ENCODE measurements around the gene VWA1. TPM values are rescaled to one million over a fixed set of nuclear protein-coding genes. Genes with fewer than 3 reads are reported as not detected.

The VWA1 gene
- total RNA-seq, 1 experiment from 2014 or later, result 858 TPM

- POLR2A ChIA-PET, result no interaction called here
- TF ChIP-seq TCF7L2 (IDR thresholded peaks at IDR 0.05; ENCODE audit: low read depth, low read length) (no peak), REST (IDR thresholded peaks at IDR 0.05; ENCODE audit: insufficient read depth in 1 of 2, low read depth in 2 of 2, low read length in 1 of 2) (no peak), CTCF (IDR thresholded peaks at IDR 0.05) (no peak), POLR2AphosphoS5 (IDR thresholded peaks at IDR 0.05; ENCODE audit: low read depth, low read length) (no peak), SIN3A (IDR thresholded peaks at IDR 0.05; ENCODE audit: borderline replicate concordance, insufficient read depth, low read depth, low read length) (no peak)
- ATAC-seq, result peak; percentile 0; the same call in 1 of the 2 replicates
- Histone ChIP-seq H3K4me1 (ENCODE audit: control insufficient read depth, insufficient read depth, low read length) (peaks cover 48% of the 10 kb centered on the region), H3K27ac (ENCODE audit: low read length) (no peak overlapping the region; the same call in 1 of the 2 replicates), H3K27me3 (ENCODE audit: control insufficient read depth, insufficient read depth, low read length) (no peaks in the 10 kb centered on the region), H3K36me3 (ENCODE audit: control insufficient read depth, insufficient read depth, low read length) (no peaks in the 10 kb centered on the region), H3K4me3 (ENCODE audit: low read depth in 2 of 2, low read length in 2 of 2) (no peak overlapping the region), H3K9me3 (ENCODE audit: control insufficient read depth, insufficient read depth, low read depth, low read length) (no peaks in the 10 kb centered on the region)
- no peak for DNase-seq (ENCODE audit: low read depth, low spot score)
- no TSS peak for BruUV-seq (replicated peaks)
- in situ Hi-C loops (cut with HindIII; ENCODE audit: low pct_unique_long_range_greater_than_20kb, low sequenced_read_pairs) (no loop called here), intact Hi-C loops (cut with micrococcal nuclease; ENCODE audit: unreplicated experiment) (no loop called here)
- CTCF ChIA-PET, result interaction anchor here (0.9 kb wide), 1 partner anchor 37 kb away, joined by 3 read pairs; no protein-coding TSS in a partner anchor
Measured at GRCh38 chr1:1425426-1425752, 10.1 kb upstream of the VWA1 start.

GRCh38 chr1:1425753-1426495 is 9.6 kb upstream of the VWA1 start:
- no peaks in the 10 kb centered on the region for H3K9me3 ChIP-seq (ENCODE audit: control insufficient read depth, insufficient read depth, low read depth, low read length)
- CTCF ChIA-PET, result interaction anchor here (0.5 to 0.9 kb wide), 3 partner anchors 12 to 135 kb away, joined by 3 to 4 read pairs (median 3); no protein-coding TSS in a partner anchor
- H3K4me3 ChIP-seq (ENCODE audit: low read depth in 2 of 2, low read length in 2 of 2), result peak overlapping the region; percentile 41 to 49
- ATAC-seq (peak; percentile 59), DNase-seq (ENCODE audit: low read depth, low spot score) (no peak)
- H3K27ac ChIP-seq (ENCODE audit: low read length), result peak overlapping the region; percentile 91
- POLR2A ChIA-PET, result interaction anchor here (0.6 kb wide), 1 partner anchor 11 kb away, joined by 4 read pairs; no protein-coding TSS in a partner anchor
- TF ChIP-seq POLR2AphosphoS5 (IDR thresholded peaks at IDR 0.05; ENCODE audit: low read depth, low read length), result no peak
- no peak for TF ChIP-seq SIN3A (IDR thresholded peaks at IDR 0.05; ENCODE audit: borderline replicate concordance, insufficient read depth, low read depth, low read length)
- TF ChIP-seq REST (IDR thresholded peaks at IDR 0.05; ENCODE audit: insufficient read depth in 1 of 2, low read depth in 2 of 2, low read length in 1 of 2), result no peak
- TF ChIP-seq TCF7L2 (IDR thresholded peaks at IDR 0.05; ENCODE audit: low read depth, low read length), result no peak
- no peak for TF ChIP-seq CTCF (IDR thresholded peaks at IDR 0.05)
- H3K4me1 ChIP-seq (ENCODE audit: control insufficient read depth, insufficient read depth, low read length), result peaks cover 48% of the 10 kb centered on the region
- intact Hi-C loops (cut with micrococcal nuclease; ENCODE audit: unreplicated experiment) (no loop called here), in situ Hi-C loops (cut with HindIII; ENCODE audit: low pct_unique_long_range_greater_than_20kb, low sequenced_read_pairs) (no loop called here)
- no peaks in the 10 kb centered on the region for H3K36me3 ChIP-seq (ENCODE audit: control insufficient read depth, insufficient read depth, low read length)
- BruUV-seq (replicated peaks), result no TSS peak
- no peaks in the 10 kb centered on the region for H3K27me3 ChIP-seq (ENCODE audit: control insufficient read depth, insufficient read depth, low read length)
